Activated CD8-positive, alpha-beta memory T cell treated with anti-CD3 and anti-CD28 coated beads, Interleukin-2, amount 50 U/mL, for 4 hours (primary cell): Measurements from ENCODE around the gene PHLPP1.

ENCODE experiments used
- DNase-seq: peaks from one replicate; pipeline ENCODE4 v3.0.0-alpha.2; 2020

The PHLPP1 gene

DNA sequence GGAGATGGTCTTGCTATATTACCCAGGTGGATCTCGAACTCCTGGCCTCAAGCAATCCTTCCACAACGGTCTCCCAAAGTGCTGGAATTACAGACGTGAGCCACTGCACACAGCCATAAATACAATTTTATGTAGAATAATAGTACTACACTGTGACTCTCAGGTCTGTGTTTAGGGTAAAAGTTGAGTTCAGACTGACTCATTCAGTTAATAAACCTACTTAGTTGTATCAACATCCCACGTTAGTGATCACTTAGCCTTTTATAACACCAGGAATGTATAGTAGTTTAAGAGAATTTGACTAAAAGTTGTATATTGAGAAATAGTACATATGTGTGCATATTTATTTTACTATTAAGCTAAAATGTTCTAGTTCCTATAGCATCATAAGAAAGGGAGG lies 237.5 kb downstream of the PHLPP1 start:
- DNase-seq, result no peak

DNA sequence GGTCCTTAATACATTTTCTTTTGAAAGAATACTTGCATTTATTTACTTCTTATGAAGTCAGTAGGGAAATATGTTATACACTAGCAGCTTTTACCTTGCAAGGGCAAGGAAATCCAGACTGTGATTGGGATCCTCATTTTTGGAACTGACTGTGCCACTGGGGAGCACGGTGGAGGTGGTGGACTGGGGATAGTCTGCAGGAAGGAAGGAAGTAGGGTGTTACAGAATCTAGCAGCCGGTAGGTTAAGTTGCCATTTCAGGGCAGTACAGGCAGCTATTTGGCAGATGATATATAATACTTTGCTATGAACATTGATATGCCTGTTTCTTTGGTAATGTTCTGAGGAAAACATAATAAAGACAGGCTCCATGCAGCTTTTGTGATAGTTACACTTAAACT lies 238.3 kb downstream of the PHLPP1 start:
- no peak for DNase-seq

- no peak for DNase-seq
Measured at GRCh38 chr18:62954366-62954765, 239.0 kb downstream of the PHLPP1 start.

GRCh38 chr18:62957885-62958472 lies 242.6 kb downstream of the PHLPP1 start:
- no peak for DNase-seq

DNA sequence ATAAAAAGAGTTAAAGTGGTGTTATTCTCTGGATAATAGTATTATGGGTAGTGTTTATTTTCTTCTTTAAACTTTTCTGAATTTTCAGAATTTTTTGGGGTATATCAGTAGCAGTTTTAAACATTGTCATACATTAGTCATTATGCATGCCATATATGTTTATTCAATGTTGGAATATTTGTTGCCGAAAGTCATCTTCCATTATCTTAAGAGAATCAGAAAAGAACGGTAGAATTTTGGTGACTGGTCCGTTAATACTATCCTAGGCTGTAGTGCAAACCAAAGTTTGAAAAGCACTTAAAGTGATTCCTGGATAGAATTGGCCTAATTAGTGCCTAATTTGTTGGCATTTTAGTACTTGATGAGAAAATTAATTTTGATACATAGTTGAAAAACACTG lies 244.1 kb downstream of the PHLPP1 start:
- DNase-seq, result no peak

DNA sequence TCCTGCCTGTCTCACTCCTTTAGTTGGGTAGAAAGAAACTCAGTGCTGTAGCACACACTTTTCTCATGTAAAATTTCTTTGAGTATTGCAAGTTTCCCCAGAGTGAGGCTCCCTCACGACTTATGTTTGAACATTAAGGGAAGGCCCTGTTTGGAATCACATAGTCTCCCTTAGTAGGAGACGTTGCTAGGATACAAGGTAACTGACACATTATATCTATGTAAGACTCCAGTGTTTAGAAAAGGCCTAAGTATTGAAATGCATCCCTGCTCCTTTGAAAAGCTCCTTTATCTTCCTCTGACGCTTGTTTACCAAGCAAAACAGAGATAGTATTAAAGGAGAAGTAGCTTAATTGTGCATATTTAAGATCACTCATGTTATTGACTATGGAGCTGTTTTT lies 248.2 kb downstream of the PHLPP1 start:
- no peak for DNase-seq

DNA sequence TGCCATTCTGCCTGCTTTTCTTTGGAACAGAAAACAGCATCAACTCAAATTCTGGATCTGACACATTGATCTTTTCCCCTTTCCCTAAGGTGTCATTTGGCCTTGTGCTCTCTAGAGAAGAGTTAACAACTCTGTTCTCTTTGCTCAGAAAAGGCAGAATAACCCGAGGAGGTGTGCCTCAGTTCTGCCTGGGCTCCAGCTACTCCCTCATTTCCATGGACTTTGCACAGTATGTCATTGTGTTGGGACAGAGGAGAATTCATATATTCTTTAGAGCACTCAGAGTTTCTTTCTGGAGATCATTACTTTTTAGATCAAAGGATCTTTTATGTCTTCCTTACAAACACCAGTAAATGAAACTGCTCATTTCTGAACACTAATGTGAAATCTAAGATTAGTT lies 249.1 kb downstream of the PHLPP1 start:
- DNase-seq, result no peak

DNA sequence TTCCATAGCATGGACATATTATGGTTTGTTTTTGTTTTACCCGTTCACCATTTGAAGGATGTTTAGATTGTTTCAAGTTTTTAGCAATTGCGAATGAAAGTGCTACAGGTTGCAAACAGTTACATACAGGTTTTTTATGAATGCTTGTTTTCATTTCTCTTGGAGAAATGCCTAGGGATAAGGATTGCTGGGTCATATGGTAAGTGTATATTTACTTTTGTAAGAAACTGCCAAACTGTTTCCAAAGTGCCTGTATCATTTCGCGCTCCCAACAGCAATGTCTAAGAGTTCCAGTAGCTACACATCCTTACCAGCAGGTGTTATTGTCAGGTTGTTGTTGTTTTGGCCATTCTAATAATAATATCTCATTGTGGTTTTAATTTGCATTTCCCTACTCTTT lies 251.7 kb downstream of the PHLPP1 start:
- DNase-seq, result no peak

DNA sequence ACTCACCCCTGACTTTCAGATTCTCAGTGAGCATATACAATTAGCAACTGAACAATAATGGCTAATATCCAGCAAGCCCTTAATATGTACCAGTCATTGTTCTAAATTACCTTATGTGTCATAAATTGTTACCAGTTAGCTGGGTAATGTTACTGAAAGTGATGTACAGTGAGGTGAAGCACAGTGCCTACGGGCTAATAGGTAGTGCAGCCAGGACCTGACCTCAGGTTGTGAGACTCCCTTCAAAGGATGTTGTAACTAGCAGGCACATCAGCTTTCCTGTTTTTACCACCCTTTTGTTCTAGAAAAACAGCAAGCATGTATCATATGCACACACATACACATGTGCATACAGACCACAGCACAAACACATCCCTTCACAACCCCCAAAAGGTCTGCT lies 258.3 kb downstream of the PHLPP1 start:
- no peak for DNase-seq

DNA sequence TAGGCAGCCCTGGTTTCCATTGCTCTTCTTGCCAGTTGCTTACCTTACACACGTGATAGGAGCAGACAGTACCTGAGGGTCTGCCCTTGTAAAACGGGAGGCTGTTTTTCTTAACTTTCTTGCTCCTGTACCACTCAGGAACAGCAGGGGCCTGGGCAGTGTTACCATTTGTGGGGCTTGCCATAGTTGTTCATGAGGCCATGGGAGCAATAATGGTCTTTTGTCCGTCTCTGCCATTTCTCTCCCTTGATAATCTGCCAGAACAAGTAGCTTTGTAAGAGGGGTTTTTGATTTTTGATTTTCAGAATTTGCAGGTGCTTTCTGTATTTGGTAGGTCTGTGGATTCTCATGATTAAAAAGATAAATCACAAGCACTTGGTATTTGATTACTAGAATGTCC lies 259.0 kb downstream of the PHLPP1 start:
- DNase-seq, result no peak

GRCh38 chr18:62974928-62975675 lies 259.8 kb downstream of the PHLPP1 start:
- DNase-seq, result no peak

DNA sequence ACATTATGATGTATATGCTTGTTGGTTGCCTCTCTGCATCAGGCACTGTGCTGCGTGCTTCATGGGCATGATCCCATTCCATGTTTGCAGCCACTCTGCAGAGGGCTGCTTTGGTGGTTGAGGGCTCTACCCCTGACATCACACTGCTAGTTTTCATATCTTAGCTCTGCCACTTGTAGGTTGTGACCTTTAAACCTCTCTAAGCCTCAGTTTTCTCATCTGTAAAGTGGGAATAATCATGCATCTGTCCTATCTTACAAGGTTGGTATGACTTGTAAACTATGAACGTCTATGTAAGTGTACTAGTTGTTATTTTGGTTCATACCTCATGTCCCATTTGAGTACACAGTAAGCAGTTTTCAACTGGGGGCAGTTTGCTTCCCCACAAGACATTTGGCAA lies 260.4 kb downstream of the PHLPP1 start:
- no peak for DNase-seq

DNA sequence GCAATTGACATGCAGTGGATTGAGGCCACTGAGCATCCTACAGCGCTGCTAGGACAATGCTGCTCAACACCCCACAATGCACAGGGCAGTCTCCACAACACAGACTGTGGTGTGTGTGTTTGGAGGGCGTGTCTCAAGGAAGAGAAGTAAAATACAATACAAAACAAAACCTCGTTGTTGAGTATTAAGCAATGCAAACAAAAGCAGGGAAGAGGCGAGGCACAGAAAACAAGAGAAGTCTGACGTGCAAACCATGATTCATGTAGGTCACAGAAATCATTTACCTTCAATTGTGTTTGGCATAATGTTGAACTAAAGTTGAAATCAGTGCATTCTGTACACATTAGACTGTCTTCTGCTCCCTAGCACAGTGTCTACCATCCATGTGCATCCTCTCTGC lies 260.9 kb downstream of the PHLPP1 start:
- no peak for DNase-seq

DNA sequence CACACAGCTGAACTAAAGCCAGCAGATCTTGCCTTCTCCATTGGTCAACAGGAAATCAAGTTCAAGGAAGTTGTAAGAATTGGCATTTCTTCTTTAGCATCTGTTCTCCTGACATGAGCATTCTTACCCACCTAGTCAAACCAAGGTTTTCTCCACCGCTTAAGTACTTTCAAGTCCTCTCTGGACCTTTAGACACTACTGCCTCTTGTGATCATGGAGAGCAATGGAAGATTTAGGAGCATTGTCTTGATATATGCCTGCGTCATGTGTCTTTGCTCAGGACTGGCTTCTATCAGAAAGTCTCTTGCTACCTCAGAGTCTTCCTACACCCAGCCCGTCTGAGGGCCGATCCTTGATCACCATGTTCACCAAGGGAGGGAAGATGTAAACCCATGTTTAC lies 262.2 kb downstream of the PHLPP1 start:
- no peak for DNase-seq

DNA sequence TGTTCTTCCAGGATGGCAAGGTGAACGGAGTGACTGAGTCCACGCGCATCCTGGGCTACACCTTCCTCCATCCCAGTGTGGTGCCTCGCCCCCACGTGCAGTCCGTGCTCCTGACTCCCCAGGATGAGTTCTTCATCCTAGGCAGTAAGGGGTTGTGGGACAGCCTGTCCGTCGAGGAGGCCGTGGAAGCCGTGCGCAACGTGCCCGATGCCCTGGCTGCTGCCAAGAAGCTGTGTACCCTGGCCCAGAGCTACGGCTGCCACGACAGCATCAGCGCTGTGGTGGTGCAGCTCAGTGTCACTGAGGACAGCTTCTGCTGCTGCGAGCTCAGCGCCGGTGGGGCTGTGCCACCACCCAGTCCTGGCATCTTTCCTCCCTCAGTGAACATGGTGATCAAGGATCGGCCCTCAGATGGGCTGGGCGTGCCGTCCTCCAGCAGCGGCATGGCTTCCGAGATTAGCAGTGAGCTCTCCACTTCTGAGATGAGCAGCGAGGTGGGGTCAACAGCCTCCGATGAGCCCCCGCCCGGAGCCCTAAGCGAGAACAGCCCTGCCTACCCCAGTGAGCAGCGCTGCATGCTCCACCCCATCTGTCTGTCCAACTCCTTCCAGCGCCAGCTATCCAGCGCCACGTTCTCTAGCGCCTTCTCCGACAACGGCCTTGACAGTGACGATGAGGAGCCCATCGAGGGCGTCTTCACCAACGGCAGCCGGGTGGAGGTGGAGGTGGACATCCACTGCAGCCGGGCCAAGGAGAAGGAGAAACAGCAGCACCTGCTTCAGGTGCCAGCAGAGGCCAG lies 263.1 kb downstream of the PHLPP1 start:
- no peak for DNase-seq

GRCh38 chr18:62979176-62979575 lies 263.8 kb downstream of the PHLPP1 start:
- no peak for DNase-seq

DNA sequence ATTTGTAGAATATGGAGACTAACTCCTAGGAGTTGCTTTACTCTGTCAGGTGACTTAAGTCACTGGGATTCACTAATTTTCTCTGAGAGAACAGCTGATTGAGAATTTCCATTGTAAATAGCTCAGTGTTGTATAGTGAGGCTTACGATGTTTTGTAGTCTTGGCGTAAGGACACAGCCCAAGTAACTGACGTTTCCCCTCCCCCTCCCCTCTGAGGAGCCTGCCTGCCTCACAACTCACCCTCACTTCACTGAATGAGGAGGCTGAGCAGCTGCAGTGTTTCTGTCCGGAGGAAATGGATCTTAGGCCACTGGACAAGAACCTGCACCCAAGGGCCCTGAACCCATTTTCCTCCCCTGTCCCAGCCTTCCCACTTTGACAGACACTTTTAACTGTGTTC lies 264.6 kb downstream of the PHLPP1 start:
- DNase-seq, result no peak

DNA sequence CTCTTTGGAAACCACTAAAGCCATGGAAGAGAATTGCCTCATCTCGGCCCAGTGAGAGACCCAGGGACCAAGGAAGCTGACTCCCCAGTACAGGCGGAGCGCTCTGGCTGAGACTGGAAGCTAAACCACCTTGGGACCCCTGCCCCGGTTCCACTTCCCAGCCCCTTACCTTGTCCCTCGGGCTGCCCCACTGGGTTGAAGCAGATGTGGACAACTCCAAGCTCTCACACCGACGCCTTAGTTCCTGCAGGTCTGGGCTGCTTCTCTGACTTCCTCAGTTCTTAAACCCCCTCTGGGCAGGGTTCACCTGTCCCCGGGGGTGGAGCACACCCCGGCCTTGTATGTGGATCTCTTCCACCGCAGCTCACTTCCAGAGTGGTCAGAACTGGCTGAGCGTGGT lies 266.2 kb downstream of the PHLPP1 start:
- DNase-seq, result no peak

GRCh38 chr18:62982600-62983251 lies 267.4 kb downstream of the PHLPP1 start:
- DNase-seq, result peak; percentile 55

DNA sequence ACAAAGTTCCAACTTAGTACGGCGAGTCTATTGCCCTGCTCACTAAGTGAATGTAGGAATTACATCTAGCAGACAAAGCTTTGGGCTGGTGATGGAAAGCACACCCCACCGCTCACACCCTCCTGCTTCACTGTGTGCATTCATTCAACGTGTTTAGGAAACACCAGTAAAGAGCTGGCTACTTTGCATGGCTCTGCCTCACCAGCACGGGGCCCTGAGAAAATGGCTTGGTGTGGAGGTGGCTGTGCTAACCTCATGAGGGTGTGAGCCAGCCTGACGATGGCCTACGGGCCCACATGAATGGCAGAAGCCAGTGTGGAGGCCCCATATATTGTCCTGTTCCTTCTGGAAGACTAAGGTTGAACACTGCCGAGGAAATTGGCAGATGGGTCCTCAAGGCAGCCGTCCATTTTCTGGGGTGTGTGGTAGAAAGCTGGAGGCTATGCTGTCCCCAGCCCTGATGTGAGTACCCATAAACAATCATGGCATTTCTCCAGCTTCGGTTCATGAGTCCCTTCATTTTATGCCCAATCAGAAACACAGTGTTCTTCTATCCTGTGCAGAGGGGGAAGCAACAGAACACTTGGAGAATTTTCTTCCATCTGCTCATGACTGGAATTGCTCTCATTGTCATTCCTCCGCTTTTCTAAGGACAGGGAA lies 269.4 kb downstream of the PHLPP1 start:
- no peak for DNase-seq

DNA sequence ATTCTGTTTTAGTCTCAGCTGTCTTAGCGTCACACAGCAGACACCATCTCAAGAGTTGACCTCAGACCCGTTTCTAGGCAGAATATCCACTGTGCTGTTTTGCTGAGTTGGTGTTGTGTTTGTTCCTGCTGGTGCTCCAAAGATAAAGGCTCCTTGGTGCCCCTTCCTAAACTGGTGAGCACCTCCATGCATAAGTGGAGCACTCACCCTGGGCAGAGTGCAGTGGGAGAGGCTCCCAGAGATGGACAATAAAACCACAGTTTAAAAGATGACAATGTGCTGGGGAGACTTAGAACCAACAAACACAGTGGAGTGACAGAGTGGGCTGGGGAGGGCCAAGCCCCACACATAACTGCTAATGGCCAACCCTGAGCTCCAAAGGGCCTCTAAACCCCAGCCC lies 271.1 kb downstream of the PHLPP1 start:
- DNase-seq, result no peak

- no peak for DNase-seq
Measured at GRCh38 chr18:62987055-62987830, 271.9 kb downstream of the PHLPP1 start.
